Measurements from ENCODE around the gene DPY30. TPM values are rescaled to one million over a fixed set of nuclear protein-coding genes. Genes with fewer than 3 reads are reported as not detected.

Gene DPY30
- 41.3 TPM for total RNA-seq

GRCh38 chr2:32039447-32040219 is at the start of gene DPY30:
TSS of gene DPY30 (minus strand) at chr2:32039805. CDS start at chr2:32039456, 349 bp downstream.
- intact Hi-C loops (cut with DNase I), result no loop called here
- H3K4me3 ChIP-seq, result peak within 1 kb of the TSS; percentile 74 to 92
- peak in 1 of 2 donors; percentile 89 for DNase-seq (ENCODE audit: extremely low spot score in 2 of 2)
- H3K27ac ChIP-seq, result peak within 1 kb of the TSS; percentile 86
- TF ChIP-seq, protein P1, sequence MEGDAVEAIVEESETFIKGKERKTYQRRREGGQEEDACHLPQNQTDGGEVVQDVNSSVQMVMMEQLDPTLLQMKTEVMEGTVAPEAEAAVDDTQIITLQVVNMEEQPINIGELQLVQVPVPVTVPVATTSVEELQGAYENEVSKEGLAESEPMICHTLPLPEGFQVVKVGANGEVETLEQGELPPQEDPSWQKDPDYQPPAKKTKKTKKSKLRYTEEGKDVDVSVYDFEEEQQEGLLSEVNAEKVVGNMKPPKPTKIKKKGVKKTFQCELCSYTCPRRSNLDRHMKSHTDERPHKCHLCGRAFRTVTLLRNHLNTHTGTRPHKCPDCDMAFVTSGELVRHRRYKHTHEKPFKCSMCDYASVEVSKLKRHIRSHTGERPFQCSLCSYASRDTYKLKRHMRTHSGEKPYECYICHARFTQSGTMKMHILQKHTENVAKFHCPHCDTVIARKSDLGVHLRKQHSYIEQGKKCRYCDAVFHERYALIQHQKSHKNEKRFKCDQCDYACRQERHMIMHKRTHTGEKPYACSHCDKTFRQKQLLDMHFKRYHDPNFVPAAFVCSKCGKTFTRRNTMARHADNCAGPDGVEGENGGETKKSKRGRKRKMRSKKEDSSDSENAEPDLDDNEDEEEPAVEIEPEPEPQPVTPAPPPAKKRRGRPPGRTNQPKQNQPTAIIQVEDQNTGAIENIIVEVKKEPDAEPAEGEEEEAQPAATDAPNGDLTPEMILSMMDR (IDR thresholded peaks at IDR 0.05), result no peak
- TF ChIP-seq POLR2AphosphoS5 (IDR thresholded peaks at IDR 0.05; ENCODE audit: insufficient read depth in 1 of 2, low read depth in 1 of 2) (peak; percentile 84 to 90), POLR2A (IDR thresholded peaks at IDR 0.05) (peak in 1 of 2 donors; percentile 71)
- peaks cover 0 to 13% of the 10 kb centered on the region in 2 donors for H3K36me3 ChIP-seq
- H3K4me1 ChIP-seq, result peaks cover 18% of the 10 kb centered on the region
- no peaks in the 10 kb centered on the region for H3K27me3 ChIP-seq
- no peaks in the 10 kb centered on the region for H3K9me3 ChIP-seq

DNA sequence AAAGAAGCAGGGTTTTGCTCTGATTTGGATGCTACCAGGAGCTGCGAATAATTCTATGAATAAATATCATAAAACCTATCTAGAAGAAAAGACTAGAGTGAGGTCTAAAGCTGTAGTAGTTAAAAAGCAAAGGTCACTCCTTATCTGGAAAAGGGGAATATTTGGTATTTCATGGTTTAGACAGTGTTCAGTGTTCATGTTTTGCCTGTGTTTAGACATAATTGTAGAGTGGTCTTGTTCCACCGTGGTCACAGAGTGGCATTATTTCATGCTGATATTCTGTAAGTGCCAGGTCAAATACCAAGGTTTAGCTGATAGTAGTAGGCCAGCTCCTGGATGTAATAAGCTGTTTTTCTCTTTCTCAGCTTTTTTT is 34.5 kb upstream of the DPY30 start:
- no peak for DNase-seq (ENCODE audit: extremely low spot score in 2 of 2)
- no peaks in the 10 kb centered on the region for H3K9me3 ChIP-seq
- TF ChIP-seq POLR2A (IDR thresholded peaks at IDR 0.05) (no peak), POLR2AphosphoS5 (IDR thresholded peaks at IDR 0.05; ENCODE audit: insufficient read depth in 1 of 2, low read depth in 1 of 2) (no peak)
- TF ChIP-seq, protein P1 (IDR thresholded peaks at IDR 0.05), result no peak
- intact Hi-C loops (cut with DNase I), result no loop called here
- H3K4me1 ChIP-seq, result no peaks in the 10 kb centered on the region
- no peak overlapping the region for H3K4me3 ChIP-seq
- no peak overlapping the region for H3K27ac ChIP-seq
- no peaks in the 10 kb centered on the region for H3K27me3 ChIP-seq
- H3K36me3 ChIP-seq, result no peaks in the 10 kb centered on the region

- DNase-seq (ENCODE audit: extremely low spot score in 2 of 2), result no peak
- Histone ChIP-seq H3K4me1 (peaks cover 26% of the 10 kb centered on the region), H3K4me3 (no peak overlapping the region), H3K9me3 (no peaks in the 10 kb centered on the region), H3K27ac (no peak overlapping the region), H3K27me3 (no peaks in the 10 kb centered on the region), H3K36me3 (no peaks in the 10 kb centered on the region)
- TF ChIP-seq POLR2A (IDR thresholded peaks at IDR 0.05) (no peak), POLR2AphosphoS5 (IDR thresholded peaks at IDR 0.05; ENCODE audit: insufficient read depth in 1 of 2, low read depth in 1 of 2) (no peak)
- TF ChIP-seq, protein P1 (IDR thresholded peaks at IDR 0.05), result no peak
- intact Hi-C loops (cut with DNase I), result no loop called here
Measured at GRCh38 chr2:32067549-32067948, 27.9 kb upstream of the DPY30 start.

DNA sequence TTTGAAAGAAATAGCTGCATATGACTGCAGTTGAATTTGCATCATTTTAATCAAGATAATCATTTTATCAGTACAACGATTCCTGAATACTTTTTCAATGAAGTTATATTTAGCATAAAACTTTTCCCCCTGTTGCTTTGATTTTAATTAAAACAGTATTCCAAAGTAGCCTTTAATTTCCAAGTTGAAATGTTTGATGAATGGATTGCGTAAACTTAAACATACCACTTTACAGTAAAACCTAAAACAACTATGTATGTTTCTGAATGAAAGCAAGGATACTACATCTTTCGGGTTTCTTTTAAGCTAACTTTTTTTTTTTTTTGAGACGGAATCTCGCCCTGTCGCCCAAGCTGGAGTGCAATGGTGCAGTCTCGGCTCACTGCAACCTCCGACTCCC is 25.1 kb upstream of the DPY30 start:
- no peak for DNase-seq (ENCODE audit: extremely low spot score in 2 of 2)
- Histone ChIP-seq H3K4me3 (peak overlapping the region; percentile 58 to 95), H3K9me3 (no peaks in the 10 kb centered on the region), H3K4me1 (peaks cover 26% of the 10 kb centered on the region), H3K27me3 (no peaks in the 10 kb centered on the region), H3K27ac (peak overlapping the region; percentile 86), H3K36me3 (no peaks in the 10 kb centered on the region)
- no peak for TF ChIP-seq POLR2AphosphoS5 (IDR thresholded peaks at IDR 0.05; ENCODE audit: insufficient read depth in 1 of 2, low read depth in 1 of 2)
- TF ChIP-seq, protein P1 (IDR thresholded peaks at IDR 0.05), result no peak
- no peak for TF ChIP-seq POLR2A (IDR thresholded peaks at IDR 0.05)
- intact Hi-C loops (cut with DNase I), result loop anchor here (5.0 kb wide), 1 partner anchor 98 kb away; no protein-coding TSS in a partner anchor

- DNase-seq (ENCODE audit: extremely low spot score in 2 of 2), result no peak
- Histone ChIP-seq H3K27me3 (no peaks in the 10 kb centered on the region), H3K27ac (peak overlapping the region; percentile 86), H3K4me3 (peak overlapping the region; percentile 58 to 95), H3K4me1 (peaks cover 26% of the 10 kb centered on the region), H3K36me3 (no peaks in the 10 kb centered on the region), H3K9me3 (no peaks in the 10 kb centered on the region)
- intact Hi-C loops (cut with DNase I), result loop anchor here (5.0 kb wide), 1 partner anchor 98 kb away; no protein-coding TSS in a partner anchor
- TF ChIP-seq POLR2A (IDR thresholded peaks at IDR 0.05) (no peak), POLR2AphosphoS5 (IDR thresholded peaks at IDR 0.05; ENCODE audit: insufficient read depth in 1 of 2, low read depth in 1 of 2) (no peak)
- TF ChIP-seq, protein P1 (IDR thresholded peaks at IDR 0.05), result no peak
Measured at GRCh38 chr2:32064021-32064601, 24.5 kb upstream of the DPY30 start.
